ENCODE measurements around the gene GSX2.

DNA sequence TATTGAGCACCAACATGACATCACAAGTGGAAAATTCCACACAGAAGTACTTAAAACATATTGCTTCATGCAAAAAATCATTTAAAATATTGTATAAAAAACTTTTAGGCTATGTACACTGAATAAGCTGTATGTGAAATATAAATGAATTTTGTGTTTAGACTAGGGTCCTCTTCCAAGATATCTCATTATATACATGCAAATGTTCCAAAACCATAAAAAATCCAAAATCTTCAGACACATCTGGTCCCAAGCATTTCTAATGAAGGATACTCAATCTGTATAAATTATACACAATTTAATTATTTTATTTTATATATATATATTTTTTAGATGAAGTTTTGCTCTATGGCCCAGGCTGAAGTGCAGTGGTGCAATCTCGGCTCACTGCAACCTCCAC is 10.1 kb upstream of the GSX2 start:
- TF ChIP-seq, protein P1, sequence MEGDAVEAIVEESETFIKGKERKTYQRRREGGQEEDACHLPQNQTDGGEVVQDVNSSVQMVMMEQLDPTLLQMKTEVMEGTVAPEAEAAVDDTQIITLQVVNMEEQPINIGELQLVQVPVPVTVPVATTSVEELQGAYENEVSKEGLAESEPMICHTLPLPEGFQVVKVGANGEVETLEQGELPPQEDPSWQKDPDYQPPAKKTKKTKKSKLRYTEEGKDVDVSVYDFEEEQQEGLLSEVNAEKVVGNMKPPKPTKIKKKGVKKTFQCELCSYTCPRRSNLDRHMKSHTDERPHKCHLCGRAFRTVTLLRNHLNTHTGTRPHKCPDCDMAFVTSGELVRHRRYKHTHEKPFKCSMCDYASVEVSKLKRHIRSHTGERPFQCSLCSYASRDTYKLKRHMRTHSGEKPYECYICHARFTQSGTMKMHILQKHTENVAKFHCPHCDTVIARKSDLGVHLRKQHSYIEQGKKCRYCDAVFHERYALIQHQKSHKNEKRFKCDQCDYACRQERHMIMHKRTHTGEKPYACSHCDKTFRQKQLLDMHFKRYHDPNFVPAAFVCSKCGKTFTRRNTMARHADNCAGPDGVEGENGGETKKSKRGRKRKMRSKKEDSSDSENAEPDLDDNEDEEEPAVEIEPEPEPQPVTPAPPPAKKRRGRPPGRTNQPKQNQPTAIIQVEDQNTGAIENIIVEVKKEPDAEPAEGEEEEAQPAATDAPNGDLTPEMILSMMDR (IDR thresholded peaks at IDR 0.05) = no peak
- no peak for TF ChIP-seq POLR2A (IDR thresholded peaks at IDR 0.05)
